Adrenal gland (tissue), 12 donors: Measurements from ENCODE around the gene EZH2. TPM values are rescaled to one million over a fixed set of nuclear protein-coding genes. Genes with fewer than 3 reads are reported as not detected.

Experiments
- DNase-seq, 7 donors: peaks; one replicate each; pipeline ENCODE4 v3.0.0-alpha.2; 2019 to 2020
- H3K27ac ChIP-seq, 5 donors: fragments of 200-600 bp; sonication (generic) in 4 of 5; 1 replicate in 3 of 5; 2 replicates in 2 of 5; pipeline versions ENCODE4 v1.5.1 to v1.8.0; 2016 to 2020; ENCODE audit warnings: mild to moderate bottlenecking in 1 of 5
- H3K27me3 ChIP-seq: fragments of 200-600 bp; 2 replicates; pipeline ENCODE4 v1.8.0; 2021
- H3K36me3 ChIP-seq, 2 donors: fragments of 200-600 bp; replicated peaks in 1 of 2; 1 replicate in 1 of 2; 2 replicates in 1 of 2; pipeline versions ENCODE4 v1.5.1 to v1.8.0; 2018 to 2022
- H3K4me1 ChIP-seq, 2 donors: fragments of 200-600 bp; replicated peaks in 1 of 2; 1 replicate in 1 of 2; 2 replicates in 1 of 2; pipeline versions ENCODE4 v1.5.1 to v1.8.0; 2018 to 2021
- H3K4me3 ChIP-seq, 4 donors: fragments of 200-600 bp; sonication (generic) in 3 of 4; one replicate each; pipeline ENCODE4 v1.5.1; 2016 to 2018
- H3K9me3 ChIP-seq, 3 donors: fragments of 200-600 bp; sonication (generic) in 1 of 3; replicated peaks in 1 of 3; 1 replicate in 2 of 3; 2 replicates in 1 of 3; pipeline versions ENCODE4 v1.5.1 to v1.8.0; 2016 to 2021
- POLR2A ChIP-seq, 2 donors: fragments of 450-650 bp; IDR thresholded peaks; one replicate each; pipeline ENCODE4 v1.6.1; 2017; ENCODE audit warnings: antibody characterized with exemption in 2 of 2, mild to moderate bottlenecking in 2 of 2, moderate library complexity in 1 of 2
- WGBS, 4 donors: extraction: QIAGEN DNeasy Blood & Tissue Kit in 2 of 4; methylation state at CpG; one replicate each; pipeline versions ENCODE4 v1.1.5 to v1.1.7; 2013 to 2017; 5-methylcytosine and 5-hydroxymethylcytosine counted together
- intact Hi-C, 2 donors: fragments of 100-400 bp; cut with DNase I; formaldehyde crosslinking; loops; one replicate each; pipeline versions ENCODE4 v1.14.1 to v1.15.0; 2022 to 2023
- polyA plus RNA-seq, 3 donors: library from polyadenylated mRNA; stranded (reverse); fragments of 200-250 nt in 2 of 3; fragments of 350-450 nt in 1 of 3; fragmentation: Illumina TruSeq in 1 of 3; extraction: RNeasy Lipid Tissue Mini Kit (QIAGEN cat#74804) in 1 of 3; gene quantifications; one replicate each; pipeline ENCODE4 v1.2.3, GENCODE V29; 2013 to 2014
- total RNA-seq, 9 donors: library from RNA; depleted of rRNA in 4 of 9; stranded (reverse); fragments of >200 nt in 4 of 9; fragments of 120-200 nt in 1 of 9; fragmentation: NEBNext Ultra II Directional in 1 of 9; extraction: Animal tissue kit (Norgen Biotek cat#: 25700) in 1 of 9; gene quantifications; one replicate each; pipeline versions ENCODE4 v1.1.0 to v1.2.4, GENCODE V29; 2013 to 2023
- TF ChIP-seq, protein P1 (sequence below), 6 experiments: fragments of 450-650 bp in 4 of 6; fragments of 200-600 bp in 2 of 6; sonication (generic) in 1 of 6; IDR thresholded peaks; 1 replicate in 5 of 6; 2 replicates in 1 of 6; pipeline versions ENCODE4 v1.5.1 to v1.8.0; 2016 to 2021; ENCODE audit warnings: antibody characterized with exemption in 6 of 6, mild to moderate bottlenecking in 2 of 6, moderate library complexity in 1 of 6
- donor health status: healthy with polysubstance abuse.
- donor health status: Bipolar disorder and iron deficiency.
- donor health status: DM: yes; HTN: yes; CAD: no.
- donor health status: DM: no; HTN: no; CAD: no.
- donor health status: DM: no; HTN: no; CAD: no.
- donor health status: DM: yes; HTN: yes; CAD: no.

Gene EZH2
- total and polyA plus RNA-seq, 12 donors = 0.61 to 11.6 (median 2.3) TPM

DNA sequence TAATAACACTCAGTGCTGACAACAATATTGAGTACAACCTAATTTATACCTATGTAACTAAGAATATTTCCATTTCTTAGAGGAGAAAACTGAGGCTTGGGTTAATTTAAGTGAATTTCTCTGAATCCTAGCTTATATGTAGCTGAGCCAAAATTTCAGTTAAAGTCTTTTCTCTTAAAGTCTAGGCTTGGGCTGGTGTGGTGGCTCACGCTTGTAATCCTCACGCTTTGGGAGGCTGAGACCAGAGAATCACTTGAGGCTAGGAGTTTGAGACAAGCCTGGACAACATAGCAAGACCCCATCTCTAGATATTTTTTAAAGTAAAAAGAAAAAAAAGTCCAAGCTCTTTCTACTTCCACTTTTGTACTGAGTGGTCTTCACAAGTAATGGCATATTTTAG is 93.2 kb downstream of the EZH2 start:
- Histone ChIP-seq H3K4me3 (no peak overlapping the region), H3K27me3 (no peaks in the 10 kb centered on the region), H3K36me3 (peaks cover 0 to 88% of the 10 kb centered on the region in 2 donors), H3K9me3 (no peaks in the 10 kb centered on the region), H3K27ac (peak overlapping the region in 1 of 5 donors; percentile 83), H3K4me1 (no peaks in the 10 kb centered on the region)
- no peak for TF ChIP-seq POLR2A (IDR thresholded peaks at IDR 0.05)
- TF ChIP-seq, protein P1, sequence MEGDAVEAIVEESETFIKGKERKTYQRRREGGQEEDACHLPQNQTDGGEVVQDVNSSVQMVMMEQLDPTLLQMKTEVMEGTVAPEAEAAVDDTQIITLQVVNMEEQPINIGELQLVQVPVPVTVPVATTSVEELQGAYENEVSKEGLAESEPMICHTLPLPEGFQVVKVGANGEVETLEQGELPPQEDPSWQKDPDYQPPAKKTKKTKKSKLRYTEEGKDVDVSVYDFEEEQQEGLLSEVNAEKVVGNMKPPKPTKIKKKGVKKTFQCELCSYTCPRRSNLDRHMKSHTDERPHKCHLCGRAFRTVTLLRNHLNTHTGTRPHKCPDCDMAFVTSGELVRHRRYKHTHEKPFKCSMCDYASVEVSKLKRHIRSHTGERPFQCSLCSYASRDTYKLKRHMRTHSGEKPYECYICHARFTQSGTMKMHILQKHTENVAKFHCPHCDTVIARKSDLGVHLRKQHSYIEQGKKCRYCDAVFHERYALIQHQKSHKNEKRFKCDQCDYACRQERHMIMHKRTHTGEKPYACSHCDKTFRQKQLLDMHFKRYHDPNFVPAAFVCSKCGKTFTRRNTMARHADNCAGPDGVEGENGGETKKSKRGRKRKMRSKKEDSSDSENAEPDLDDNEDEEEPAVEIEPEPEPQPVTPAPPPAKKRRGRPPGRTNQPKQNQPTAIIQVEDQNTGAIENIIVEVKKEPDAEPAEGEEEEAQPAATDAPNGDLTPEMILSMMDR (IDR thresholded peaks at IDR 0.05) = no peak
- no peak for DNase-seq
- intact Hi-C loops = no loop called here
- 96 to 100% (median 97%) methylated on average over 2 of the region's 2 CpGs for WGBS, 4 donors

DNA sequence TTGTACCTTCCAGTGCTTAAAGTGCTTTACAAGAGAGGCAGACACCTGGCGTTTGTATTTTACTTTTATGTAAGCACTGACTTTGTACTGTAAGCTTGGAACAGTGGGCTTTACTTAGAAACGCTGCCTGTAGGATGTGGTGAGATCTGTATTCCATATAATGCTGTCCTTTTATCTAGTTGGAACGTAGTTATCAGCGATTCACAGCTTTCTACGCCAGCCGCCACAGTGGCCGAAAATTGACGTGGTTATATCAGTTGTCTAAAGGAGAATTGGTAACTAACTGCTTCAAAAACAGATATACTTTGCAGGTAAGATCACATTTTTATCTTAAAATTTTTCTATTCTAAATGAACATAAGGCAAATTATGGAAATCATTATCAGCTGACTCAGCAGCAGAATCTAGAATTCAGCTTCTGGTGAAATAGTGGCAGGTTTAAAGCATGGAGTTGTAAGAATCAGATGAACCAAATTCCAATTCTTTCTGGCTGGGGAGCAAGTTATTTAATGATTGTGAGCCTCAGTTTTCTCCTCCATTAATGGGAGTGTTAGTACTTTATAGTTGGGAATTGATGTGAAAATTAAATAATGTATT is 93.9 kb downstream of the EZH2 start:
- no peak for DNase-seq
- Histone ChIP-seq H3K4me1 (no peaks in the 10 kb centered on the region), H3K36me3 (peaks cover 0 to 86% of the 10 kb centered on the region in 2 donors), H3K9me3 (no peaks in the 10 kb centered on the region), H3K4me3 (no peak overlapping the region), H3K27me3 (no peaks in the 10 kb centered on the region), H3K27ac (peak overlapping the region in 1 of 5 donors; percentile 19)
- 86 to 98% (median 93%) methylated on average over 8 of the region's 8 CpGs for WGBS, 4 donors
- TF ChIP-seq POLR2A (IDR thresholded peaks at IDR 0.05) = no peak
- TF ChIP-seq, protein P1 (IDR thresholded peaks at IDR 0.05) = no peak
- intact Hi-C loops = no loop called here

DNA sequence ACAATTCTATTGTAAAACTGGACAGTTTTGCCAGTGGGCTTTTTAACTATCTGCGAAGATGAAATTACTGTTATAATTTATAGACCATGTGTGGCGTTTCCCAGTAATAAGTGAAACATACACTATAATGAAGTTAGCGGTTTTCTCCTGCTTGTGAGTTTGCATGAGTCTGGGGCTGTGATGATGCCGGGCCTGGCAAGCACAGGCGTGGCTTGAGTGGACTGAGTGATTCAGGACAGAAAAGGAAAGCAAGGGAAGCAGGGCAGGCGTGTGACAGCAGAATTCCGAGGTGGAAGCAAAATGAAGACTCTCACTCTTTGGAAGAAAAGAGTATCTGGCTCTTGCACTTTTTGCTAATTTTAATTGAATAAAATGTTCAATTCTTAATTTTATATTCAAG is 94.9 kb downstream of the EZH2 start:
- Histone ChIP-seq H3K9me3 (no peaks in the 10 kb centered on the region), H3K36me3 (peaks cover 0 to 79% of the 10 kb centered on the region in 2 donors), H3K4me1 (peaks cover 0 to 5% of the 10 kb centered on the region in 2 donors), H3K4me3 (no peak overlapping the region), H3K27me3 (no peaks in the 10 kb centered on the region), H3K27ac (peak overlapping the region in 1 of 5 donors; percentile 19)
- intact Hi-C loops = no loop called here
- 88 to 90% (median 89%) methylated on average over 7 of the region's 7 CpGs for WGBS, 4 donors
- DNase-seq = peak in 1 of 7 donors; percentile 66
- TF ChIP-seq POLR2A (IDR thresholded peaks at IDR 0.05) = no peak
- TF ChIP-seq, protein P1 (IDR thresholded peaks at IDR 0.05) = no peak

DNA sequence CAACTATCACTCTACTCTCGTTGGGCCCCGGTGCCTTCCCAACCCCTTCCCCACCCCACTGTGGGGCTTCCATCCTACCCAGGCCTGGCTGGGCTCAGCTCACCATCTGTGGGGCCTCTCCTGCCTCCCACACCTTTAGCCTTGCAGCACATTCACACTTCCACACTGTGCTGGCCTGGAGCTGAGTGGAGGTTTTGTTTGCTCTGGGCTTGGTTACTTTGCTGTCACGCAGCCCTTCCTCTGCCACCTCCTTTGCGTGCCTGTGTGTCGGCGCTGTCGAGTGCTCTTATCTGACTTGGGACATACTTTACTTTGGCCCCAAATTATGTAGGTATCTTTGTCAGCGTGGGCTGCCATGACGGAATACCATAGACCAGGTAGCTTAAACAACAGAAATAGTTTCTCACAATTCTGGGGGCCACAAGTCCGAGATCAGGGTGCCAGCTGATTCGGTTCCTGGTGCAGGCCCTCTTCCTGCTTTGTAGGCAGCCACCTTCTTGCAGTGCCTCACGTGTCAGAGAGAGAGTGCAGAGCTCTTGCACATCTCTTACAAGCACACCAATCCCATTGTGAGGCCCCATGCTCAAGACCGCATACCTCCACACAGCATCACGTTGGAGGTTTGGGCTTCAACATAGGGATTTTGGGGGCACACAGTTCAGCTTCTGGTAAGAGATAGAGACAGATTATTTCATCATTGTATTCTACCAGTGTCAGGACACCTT is 96.4 kb downstream of the EZH2 start:
- TF ChIP-seq, protein P1 (IDR thresholded peaks at IDR 0.05) = no peak
- TF ChIP-seq POLR2A (IDR thresholded peaks at IDR 0.05) = no peak
- 90 to 94% (median 92%) methylated on average over 10 to 14 of the region's 14 CpGs for WGBS, 4 donors
- intact Hi-C loops = no loop called here
- Histone ChIP-seq H3K27me3 (no peaks in the 10 kb centered on the region), H3K9me3 (no peaks in the 10 kb centered on the region), H3K27ac (no peak overlapping the region), H3K4me3 (no peak overlapping the region), H3K36me3 (peaks cover 0 to 74% of the 10 kb centered on the region in 2 donors), H3K4me1 (peaks cover 0 to 7% of the 10 kb centered on the region in 2 donors)
- peak in 1 of 7 donors; percentile 35 for DNase-seq
